Measurements from ENCODE around the gene BCAS1.

BCAS1 gene

GRCh38 chr20:54102543-54102942, 32.1 kb upstream of the BCAS1 start:
- DNase-seq = no peak

GRCh38 chr20:54100563-54100962, 30.2 kb upstream of the BCAS1 start:
- DNase-seq = no peak

- DNase-seq = no peak
These were observed 29.5 kb upstream of the BCAS1 start for GRCh38 chr20:54099894-54100293.

- DNase-seq = no peak
These were observed 27.7 kb upstream of the BCAS1 start for GRCh38 chr20:54098047-54098446.

- DNase-seq = no peak
These were observed 26.8 kb upstream of the BCAS1 start for GRCh38 chr20:54097236-54097529.

GRCh38 chr20:54095824-54096223, 25.4 kb upstream of the BCAS1 start:
- DNase-seq = no peak

GRCh38 chr20:54094268-54094580, 23.8 kb upstream of the BCAS1 start:
- no peak for DNase-seq

GRCh38 chr20:54093423-54094267, 23.3 kb upstream of the BCAS1 start:
- no peak for DNase-seq

GRCh38 chr20:54092021-54092420, 21.6 kb upstream of the BCAS1 start:
- no peak for DNase-seq

- DNase-seq = no peak
These were observed 20.7 kb upstream of the BCAS1 start for GRCh38 chr20:54091120-54091480.

- no peak for DNase-seq
These were observed 20.1 kb upstream of the BCAS1 start for GRCh38 chr20:54090230-54091119.

- DNase-seq = no peak
These were observed 18.0 kb upstream of the BCAS1 start for GRCh38 chr20:54088430-54088829.

- DNase-seq = no peak
These were observed 16.2 kb upstream of the BCAS1 start for GRCh38 chr20:54086507-54087039.

- no peak for DNase-seq
These were observed 15.5 kb upstream of the BCAS1 start for GRCh38 chr20:54085910-54086309.

GRCh38 chr20:54085425-54085824, 15.0 kb upstream of the BCAS1 start:
- DNase-seq = no peak

GRCh38 chr20:54084727-54085388, 14.5 kb upstream of the BCAS1 start:
- no peak for DNase-seq

- no peak for DNase-seq
These were observed 13.8 kb upstream of the BCAS1 start for GRCh38 chr20:54084193-54084592.

- DNase-seq = no peak
These were observed 13.1 kb upstream of the BCAS1 start for GRCh38 chr20:54083459-54083858.

- DNase-seq = no peak
These were observed 11.7 kb upstream of the BCAS1 start for GRCh38 chr20:54082100-54082499.

- DNase-seq = no peak
These were observed 9.3 kb upstream of the BCAS1 start for GRCh38 chr20:54079652-54080051.

GRCh38 chr20:54078296-54078984, 8.0 kb upstream of the BCAS1 start:
- no peak for DNase-seq

GRCh38 chr20:54076259-54076658, 5.9 kb upstream of the BCAS1 start:
- DNase-seq = no peak

- DNase-seq = no peak
These were observed 4.9 kb upstream of the BCAS1 start for GRCh38 chr20:54075322-54075721.

Measured in DMS153 (cell line).